ENCODE data around the gene BUD23.
"Not testable (repeated sequence)": the region's sequence is repeated elsewhere in the genome, so short reads cannot be mapped to it uniquely, and the experiment has no call there.

BUD23 gene

GRCh38 chr7:73719806-73720169, 36.4 kb downstream of the BUD23 start:
- DNase-seq (ENCODE audit: low read depth in 2 of 2) = no peak

- DNase-seq (ENCODE audit: low read depth in 2 of 2) = not testable (repeated sequence)
These were observed 37.0 kb downstream of the BUD23 start for GRCh38 chr7:73720443-73720842.

GRCh38 chr7:73721377-73721817, 38.0 kb downstream of the BUD23 start:
- DNase-seq (ENCODE audit: low read depth in 2 of 2) = no peak

GRCh38 chr7:73722182-73722581, 38.8 kb downstream of the BUD23 start:
- not testable (repeated sequence) for DNase-seq (ENCODE audit: low read depth in 2 of 2)

GRCh38 chr7:73722785-73723184, 39.4 kb downstream of the BUD23 start:
- DNase-seq (ENCODE audit: low read depth in 2 of 2) = no peak

- no peak for DNase-seq (ENCODE audit: low read depth in 2 of 2)
These were observed 40.4 kb downstream of the BUD23 start for GRCh38 chr7:73723813-73724212.

GRCh38 chr7:73726083-73726466, 42.7 kb downstream of the BUD23 start:
- no peak for DNase-seq (ENCODE audit: low read depth in 2 of 2)

GRCh38 chr7:73727952-73728351, 44.6 kb downstream of the BUD23 start:
- DNase-seq (ENCODE audit: low read depth in 2 of 2) = no peak

- DNase-seq (ENCODE audit: low read depth in 2 of 2) = no peak
These were observed 45.2 kb downstream of the BUD23 start for GRCh38 chr7:73728551-73728950.

GRCh38 chr7:73730485-73730884, 47.1 kb downstream of the BUD23 start:
- DNase-seq (ENCODE audit: low read depth in 2 of 2) = no peak

GRCh38 chr7:73732397-73732796, 49.0 kb downstream of the BUD23 start:
- no peak for DNase-seq (ENCODE audit: low read depth in 2 of 2)

- DNase-seq (ENCODE audit: low read depth in 2 of 2) = peak; percentile 75 to 76
These were observed 51.5 kb downstream of the BUD23 start for GRCh38 chr7:73734619-73735527.

GRCh38 chr7:73735528-73735905, 52.1 kb downstream of the BUD23 start:
- no peak for DNase-seq (ENCODE audit: low read depth in 2 of 2)

- no peak for DNase-seq (ENCODE audit: low read depth in 2 of 2)
These were observed 53.5 kb downstream of the BUD23 start for GRCh38 chr7:73736885-73737284.

- DNase-seq (ENCODE audit: low read depth in 2 of 2) = no peak
These were observed 54.3 kb downstream of the BUD23 start for GRCh38 chr7:73737491-73738219.

- peak; percentile 58 to 62 for DNase-seq (ENCODE audit: low read depth in 2 of 2)
These were observed 54.8 kb downstream of the BUD23 start for GRCh38 chr7:73738220-73738611.

- DNase-seq (ENCODE audit: low read depth in 2 of 2) = peak; percentile 97 to 99
These were observed 55.4 kb downstream of the BUD23 start, which contains the start of gene ABHD11 for GRCh38 chr7:73738612-73739386. TSS of gene ABHD11 (minus strand) at chr7:73738802. CDS start at chr7:73738770, 32 bp downstream.

GRCh38 chr7:73739387-73739767, 56.0 kb downstream of the BUD23 start:
- no peak for DNase-seq (ENCODE audit: low read depth in 2 of 2)

GRCh38 chr7:73740212-73740611, 56.8 kb downstream of the BUD23 start:
- no peak for DNase-seq (ENCODE audit: low read depth in 2 of 2)

GRCh38 chr7:73740771-73741170, 57.4 kb downstream of the BUD23 start:
- DNase-seq (ENCODE audit: low read depth in 2 of 2) = no peak

GRCh38 chr7:73741600-73741999, 58.2 kb downstream of the BUD23 start:
- no peak for DNase-seq (ENCODE audit: low read depth in 2 of 2)

GRCh38 chr7:73742338-73742752, 58.9 kb downstream of the BUD23 start:
- DNase-seq (ENCODE audit: low read depth in 2 of 2) = no peak
